ENCODE data around the gene MASP1.

DNA sequence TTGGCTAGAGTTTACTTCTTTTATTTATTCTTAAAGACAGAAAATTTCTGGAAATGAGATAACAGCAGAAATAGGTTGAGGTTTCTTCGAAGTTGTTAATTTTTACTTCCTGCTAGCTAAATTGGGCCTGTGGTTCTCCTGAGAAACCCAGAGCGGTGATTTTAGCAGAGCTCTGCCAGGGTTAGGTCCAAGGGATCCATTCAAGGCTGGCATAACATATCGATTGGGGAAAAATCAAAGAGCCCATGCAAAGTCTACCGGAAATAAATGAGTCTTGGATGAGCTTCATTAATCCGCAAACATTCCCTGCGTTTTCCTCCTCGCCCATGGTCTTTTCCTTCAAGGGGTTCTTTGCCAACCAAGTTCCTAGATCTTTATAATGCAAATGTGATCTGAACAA lies 30.8 kb upstream of the MASP1 start:
- TF ChIP-seq, protein P1, sequence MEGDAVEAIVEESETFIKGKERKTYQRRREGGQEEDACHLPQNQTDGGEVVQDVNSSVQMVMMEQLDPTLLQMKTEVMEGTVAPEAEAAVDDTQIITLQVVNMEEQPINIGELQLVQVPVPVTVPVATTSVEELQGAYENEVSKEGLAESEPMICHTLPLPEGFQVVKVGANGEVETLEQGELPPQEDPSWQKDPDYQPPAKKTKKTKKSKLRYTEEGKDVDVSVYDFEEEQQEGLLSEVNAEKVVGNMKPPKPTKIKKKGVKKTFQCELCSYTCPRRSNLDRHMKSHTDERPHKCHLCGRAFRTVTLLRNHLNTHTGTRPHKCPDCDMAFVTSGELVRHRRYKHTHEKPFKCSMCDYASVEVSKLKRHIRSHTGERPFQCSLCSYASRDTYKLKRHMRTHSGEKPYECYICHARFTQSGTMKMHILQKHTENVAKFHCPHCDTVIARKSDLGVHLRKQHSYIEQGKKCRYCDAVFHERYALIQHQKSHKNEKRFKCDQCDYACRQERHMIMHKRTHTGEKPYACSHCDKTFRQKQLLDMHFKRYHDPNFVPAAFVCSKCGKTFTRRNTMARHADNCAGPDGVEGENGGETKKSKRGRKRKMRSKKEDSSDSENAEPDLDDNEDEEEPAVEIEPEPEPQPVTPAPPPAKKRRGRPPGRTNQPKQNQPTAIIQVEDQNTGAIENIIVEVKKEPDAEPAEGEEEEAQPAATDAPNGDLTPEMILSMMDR (IDR thresholded peaks at IDR 0.05), result no peak
- TF ChIP-seq POLR2A (IDR thresholded peaks at IDR 0.05), result no peak

All from suprapubic skin (tissue), 3 donors.